ENCODE results near the gene PRKAR2B. TPM values are rescaled to one million over a fixed set of nuclear protein-coding genes. Genes with fewer than 3 reads are reported as not detected.
A peak's percentile ranks its signal among the peaks of the same experiment; 100 is the strongest.

Gene PRKAR2B
- total RNA-seq, 2 experiments from 2014 or later, result 0.35 to 0.50 TPM

- Mint-ChIP-seq H3K27ac (peak within 1 kb of the TSS; percentile 94), H3K27me3 (peaks cover 7% of the 10 kb centered on the region), H3K9me3 (no peaks in the 10 kb centered on the region), H3K4me3 (peak within 1 kb of the TSS; percentile 90), H3K36me3 (ENCODE audit: low read depth) (no peaks in the 10 kb centered on the region), H3K4me1 (peaks cover 32% of the 10 kb centered on the region)
- peak; percentile 98 for DNase-seq
- ChIA-PET POLR2A (interaction anchor here (0.6 to 3.8 kb wide), 30 partner anchors 9 to 1401 kb away, joined by 3 to 53 read pairs (median 5); partner anchors contain the start of genes CBLL1, CCDC71L, COG5 and DLD), CTCF (interaction anchor here (0.6 to 4.8 kb wide), 9 partner anchors 10 to 711 kb away, joined by 3 to 45 read pairs (median 4); partner anchors contain the start of gene CBLL1)
Observed at GRCh38 chr7:107168233-107169119, 124.0 kb downstream of the PRKAR2B start, which contains the start of gene HBP1. Gene HBP1 (plus strand): TSS chr7:107169003. CDS start chr7:107179894, 10,891 bp downstream.

- ChIA-PET CTCF (interaction anchor here (0.7 to 4.8 kb wide), 8 partner anchors 11 to 710 kb away, joined by 3 to 45 read pairs (median 4); partner anchors contain the start of gene CBLL1), POLR2A (interaction anchor here (0.6 to 3.8 kb wide), 32 partner anchors 10 to 1400 kb away, joined by 3 to 53 read pairs (median 4); partner anchors contain the start of genes CBLL1, CCDC71L, COG5 and DLD)
- H3K27me3 Mint-ChIP-seq, result peaks cover 6% of the 10 kb centered on the region
- no peaks in the 10 kb centered on the region for H3K36me3 Mint-ChIP-seq (ENCODE audit: low read depth)
- peak overlapping the region; percentile 90 for H3K4me3 Mint-ChIP-seq
- DNase-seq, result peak; percentile 89
- no peaks in the 10 kb centered on the region for H3K9me3 Mint-ChIP-seq
- peak overlapping the region; percentile 94 for H3K27ac Mint-ChIP-seq
- peaks cover 41% of the 10 kb centered on the region for H3K4me1 Mint-ChIP-seq
Observed at GRCh38 chr7:107169120-107170050, 124.9 kb downstream of the PRKAR2B start.

DNA sequence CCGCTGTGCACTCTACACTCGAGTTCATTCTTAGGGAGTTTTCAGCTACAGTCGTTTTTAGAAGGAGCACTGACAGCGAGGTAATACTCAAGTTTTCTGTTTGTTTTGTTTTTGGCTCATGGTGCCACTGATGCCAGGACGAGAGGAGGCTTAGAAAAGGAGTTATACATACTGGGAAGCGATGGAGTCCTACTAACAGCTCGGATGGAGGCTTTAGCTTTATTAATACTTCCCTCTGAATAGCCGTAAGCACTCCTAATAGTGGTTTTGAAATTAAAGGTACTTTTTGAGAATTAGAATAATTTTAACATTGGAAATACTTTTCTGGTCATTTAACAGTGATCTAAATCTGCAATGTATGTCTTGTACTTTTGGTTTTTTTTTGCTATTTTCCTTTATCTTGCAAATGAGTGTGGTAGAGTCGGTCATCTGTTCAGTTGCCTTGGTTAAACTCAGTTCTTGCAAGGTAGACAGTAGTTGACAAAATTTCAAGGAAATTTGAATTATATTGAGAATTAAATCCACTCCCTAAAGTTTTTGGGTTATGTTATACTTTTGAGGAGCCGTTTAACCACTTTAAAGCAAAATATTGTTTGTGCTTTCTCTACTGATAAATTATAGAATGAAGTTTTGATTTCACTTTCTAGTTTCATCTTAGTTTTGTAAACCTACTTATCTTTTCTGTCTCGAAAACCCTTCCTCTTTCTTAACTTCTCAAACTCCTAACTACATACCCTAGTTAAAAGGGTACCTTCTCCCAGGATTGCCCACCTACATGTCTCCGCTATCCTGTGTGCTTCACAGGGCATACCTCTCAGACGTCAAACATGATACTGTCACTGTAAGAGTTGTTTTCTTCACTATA lies 125.8 kb downstream of the PRKAR2B start:
- H3K4me1 Mint-ChIP-seq, result peaks cover 47% of the 10 kb centered on the region
- H3K27ac Mint-ChIP-seq, result peak overlapping the region; percentile 93
- H3K4me3 Mint-ChIP-seq, result peak overlapping the region; percentile 90
- H3K27me3 Mint-ChIP-seq, result peaks cover 2% of the 10 kb centered on the region
- CTCF ChIA-PET, result interaction anchor here (0.7 to 4.8 kb wide), 5 partner anchors 10 to 31 kb away, joined by 3 to 45 read pairs (median 4); no protein-coding TSS in a partner anchor
- no peaks in the 10 kb centered on the region for H3K9me3 Mint-ChIP-seq
- POLR2A ChIA-PET, result interaction anchor here (0.6 to 3.8 kb wide), 17 partner anchors 11 to 885 kb away, joined by 3 to 53 read pairs (median 5); partner anchors contain the start of genes CBLL1, CCDC71L, COG5 and DUS4L
- DNase-seq, result no peak
- H3K36me3 Mint-ChIP-seq (ENCODE audit: low read depth), result no peaks in the 10 kb centered on the region

DNA sequence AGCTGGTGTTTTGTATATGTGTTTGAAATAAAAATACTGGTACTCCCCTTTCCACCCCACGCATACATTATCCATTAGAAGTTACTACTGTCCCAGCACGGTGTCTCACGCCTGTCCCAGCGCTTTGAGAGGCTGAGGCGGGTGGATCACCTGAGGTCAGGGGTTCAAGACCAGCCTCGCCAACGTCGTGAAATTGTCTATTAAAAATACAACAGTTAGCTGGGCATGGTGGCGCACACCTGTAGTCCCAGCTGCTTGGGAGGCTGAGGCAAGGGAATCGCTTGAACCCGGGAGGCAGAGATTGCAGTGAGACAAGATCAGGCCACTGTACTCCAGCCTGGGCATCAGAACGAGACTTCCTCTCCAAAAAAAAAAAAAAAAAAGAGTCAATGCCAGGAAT lies 127.0 kb downstream of the PRKAR2B start:
- H3K4me3 Mint-ChIP-seq, result no peak overlapping the region

GRCh38 chr7:107172276-107173032 lies 127.9 kb downstream of the PRKAR2B start:
- ChIA-PET POLR2A (interaction anchor here (1.0 kb wide), 1 partner anchor 571 kb away, joined by 3 read pairs; the partner anchor contains the start of gene CBLL1), CTCF (interaction anchor here (0.6 to 1.2 kb wide), 3 partner anchors 22 to 290 kb away, joined by 3 to 4 read pairs (median 3); no protein-coding TSS in a partner anchor)
- Mint-ChIP-seq H3K4me1 (peaks cover 41% of the 10 kb centered on the region), H3K36me3 (ENCODE audit: low read depth) (no peaks in the 10 kb centered on the region), H3K9me3 (no peaks in the 10 kb centered on the region), H3K27me3 (no peaks in the 10 kb centered on the region), H3K27ac (no peak overlapping the region), H3K4me3 (no peak overlapping the region)
- DNase-seq, result no peak

More for the DNA sequence above, 127.0 kb downstream of the PRKAR2B start:
- Mint-ChIP-seq H3K36me3 (ENCODE audit: low read depth) (no peaks in the 10 kb centered on the region), H3K27me3 (no peaks in the 10 kb centered on the region), H3K9me3 (no peaks in the 10 kb centered on the region), H3K4me1 (peaks cover 44% of the 10 kb centered on the region), H3K27ac (no peak overlapping the region)
- DNase-seq, result no peak
- POLR2A ChIA-PET, result interaction anchor here (0.9 to 1.0 kb wide), 2 partner anchors 572 to 1400 kb away, joined by 3 read pairs; partner anchors contain the start of gene CBLL1
- CTCF ChIA-PET, result interaction anchor here (0.5 to 1.2 kb wide), 4 partner anchors 21 to 289 kb away, joined by 3 to 4 read pairs (median 3); no protein-coding TSS in a partner anchor

DNA sequence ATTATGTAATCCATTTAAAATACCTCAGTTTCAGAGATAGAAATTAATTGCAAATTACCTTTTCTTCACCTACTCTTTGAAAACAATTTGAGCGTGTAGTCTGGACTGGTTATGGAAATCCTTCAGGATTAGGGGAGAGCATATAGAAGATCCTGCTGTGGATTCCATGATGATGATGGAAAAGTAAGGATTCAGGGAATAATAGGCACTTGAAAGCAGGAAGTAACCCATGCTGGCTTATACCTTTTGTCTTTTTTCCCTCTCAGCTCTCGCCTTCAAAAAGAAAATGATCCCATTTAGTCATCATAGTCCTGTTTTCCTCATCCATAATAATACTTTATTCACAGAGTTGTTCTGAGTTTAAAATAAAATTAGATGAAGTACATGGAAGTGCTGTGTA lies 128.7 kb downstream of the PRKAR2B start:
- Mint-ChIP-seq H3K4me3 (no peak overlapping the region), H3K4me1 (peaks cover 35% of the 10 kb centered on the region), H3K27ac (no peak overlapping the region), H3K27me3 (no peaks in the 10 kb centered on the region), H3K36me3 (ENCODE audit: low read depth) (no peaks in the 10 kb centered on the region), H3K9me3 (no peaks in the 10 kb centered on the region)
- DNase-seq, result no peak
- POLR2A ChIA-PET, result no interaction called here
- CTCF ChIA-PET, result no interaction called here

DNA sequence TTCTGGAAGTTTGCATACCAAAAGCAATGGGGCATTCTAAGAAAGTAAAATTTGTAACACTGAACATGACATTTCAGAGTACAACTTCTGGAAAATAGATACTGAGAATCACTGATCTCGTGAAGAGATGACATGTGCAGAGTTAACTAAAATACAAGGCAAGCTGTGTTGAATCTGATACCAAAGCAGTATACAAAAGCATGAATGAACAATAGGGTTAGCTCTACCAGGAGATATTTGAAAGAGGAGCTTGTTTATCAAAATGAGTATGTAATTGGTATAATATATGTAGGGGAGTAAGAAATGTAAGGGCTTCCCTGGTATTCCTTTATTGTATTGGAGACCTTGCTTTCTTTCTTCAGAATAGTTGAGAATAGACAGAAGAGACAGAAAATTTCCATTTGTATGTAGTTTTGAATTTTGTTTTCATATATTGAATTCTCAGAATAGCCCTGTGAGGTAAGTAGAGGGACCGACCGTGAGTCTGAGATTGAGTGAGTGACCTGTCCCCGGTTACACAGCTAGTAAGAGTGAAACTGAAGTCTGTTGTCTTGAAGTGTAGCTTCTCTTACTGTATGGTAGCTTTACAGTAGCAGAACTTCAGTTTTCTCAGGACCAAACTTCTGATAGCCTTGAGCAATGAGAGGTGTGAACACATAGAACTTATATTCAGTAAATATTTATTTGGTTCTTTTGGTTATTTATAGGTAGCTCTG lies 129.3 kb downstream of the PRKAR2B start:
- Mint-ChIP-seq H3K27ac (peak overlapping the region; percentile 9), H3K36me3 (ENCODE audit: low read depth) (no peaks in the 10 kb centered on the region), H3K4me1 (peaks cover 35% of the 10 kb centered on the region), H3K9me3 (no peaks in the 10 kb centered on the region), H3K4me3 (no peak overlapping the region), H3K27me3 (no peaks in the 10 kb centered on the region)
- POLR2A ChIA-PET, result interaction anchor here (0.9 to 1.4 kb wide), 3 partner anchors 14 to 569 kb away, joined by 3 to 5 read pairs (median 4); no protein-coding TSS in a partner anchor
- CTCF ChIA-PET, result interaction anchor here (0.6 kb wide), 1 partner anchor 25 kb away, joined by 3 read pairs; no protein-coding TSS in a partner anchor
- no peak for DNase-seq

DNA sequence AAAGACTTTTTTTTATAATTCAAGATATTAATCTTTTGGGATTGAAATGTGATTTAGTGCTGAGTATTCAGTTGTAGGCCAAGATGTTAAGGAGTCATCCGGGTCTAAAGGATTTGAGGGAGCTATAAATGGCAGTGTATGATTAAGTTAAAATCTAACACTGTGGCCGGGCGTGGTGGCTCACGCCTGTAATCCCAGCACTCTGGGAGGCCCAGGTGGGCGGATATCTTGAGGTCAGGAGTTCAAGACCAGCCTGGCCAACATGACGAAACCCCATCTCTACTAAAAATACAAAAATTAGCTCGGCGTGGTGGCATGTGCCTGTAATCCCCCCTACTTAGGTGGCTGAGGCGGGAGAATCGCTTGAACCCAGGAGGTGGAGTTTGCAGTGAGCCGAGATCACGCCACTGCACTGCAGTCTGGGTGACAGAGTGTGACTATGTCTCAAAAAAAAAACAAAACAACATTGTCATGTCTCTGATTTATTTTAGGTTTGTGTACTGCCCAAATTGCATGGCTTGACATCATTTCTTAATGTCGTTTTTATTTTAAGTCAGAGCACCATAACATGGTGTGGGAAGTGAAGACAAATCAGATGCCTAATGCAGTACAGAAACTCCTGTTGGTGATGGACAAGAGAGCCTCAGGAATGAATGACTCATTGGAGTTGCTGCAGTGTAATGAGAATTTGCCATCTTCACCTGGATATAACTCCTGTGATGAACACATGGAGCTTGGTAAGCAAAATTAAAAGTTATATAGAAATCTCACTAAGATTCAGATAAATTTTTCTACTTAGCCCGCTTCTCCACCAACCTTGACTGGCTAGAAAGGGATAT lies 135.0 kb downstream of the PRKAR2B start:
- no peak overlapping the region for H3K27ac Mint-ChIP-seq
- ChIA-PET CTCF (interaction anchor here (1.1 to 1.5 kb wide), 2 partner anchors 9 to 14 kb away, joined by 3 read pairs; no protein-coding TSS in a partner anchor), POLR2A (interaction anchor here (3.7 kb wide), 1 partner anchor 10 kb away, joined by 30 read pairs; the partner anchor contains the start of gene HBP1)
- H3K4me3 Mint-ChIP-seq, result no peak overlapping the region
- no peaks in the 10 kb centered on the region for H3K27me3 Mint-ChIP-seq
- peaks cover 9% of the 10 kb centered on the region for H3K4me1 Mint-ChIP-seq
- H3K9me3 Mint-ChIP-seq, result no peaks in the 10 kb centered on the region
- DNase-seq, result no peak
- peaks cover 16% of the 10 kb centered on the region for H3K36me3 Mint-ChIP-seq (ENCODE audit: low read depth)

DNA sequence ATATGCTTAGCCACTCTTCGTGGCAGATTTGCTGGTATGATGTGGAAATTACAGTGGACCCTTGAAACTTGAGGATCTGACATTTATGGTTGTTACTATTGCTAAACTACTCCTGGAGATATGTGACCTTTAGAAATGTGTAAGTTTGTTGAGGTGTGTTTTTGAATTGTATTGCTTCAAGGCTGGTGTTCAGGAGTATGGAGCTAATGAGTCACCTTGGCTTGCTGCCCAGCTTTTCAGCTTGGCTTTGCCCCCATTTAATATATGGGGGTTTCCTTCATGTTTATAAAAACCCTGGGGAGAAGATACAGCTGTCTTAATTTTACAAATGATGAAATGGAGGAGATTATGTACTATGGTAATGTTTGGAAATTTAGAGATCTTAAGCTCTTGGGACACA lies 135.9 kb downstream of the PRKAR2B start:
- CTCF ChIA-PET, result interaction anchor here (1.1 to 1.5 kb wide), 3 partner anchors 10 to 14 kb away, joined by 3 to 5 read pairs (median 3); no protein-coding TSS in a partner anchor
- POLR2A ChIA-PET, result interaction anchor here (3.7 kb wide), 1 partner anchor 11 kb away, joined by 30 read pairs; the partner anchor contains the start of gene HBP1
- Mint-ChIP-seq H3K36me3 (ENCODE audit: low read depth) (peaks cover 22% of the 10 kb centered on the region), H3K9me3 (no peaks in the 10 kb centered on the region), H3K27ac (no peak overlapping the region), H3K4me3 (no peak overlapping the region), H3K27me3 (no peaks in the 10 kb centered on the region), H3K4me1 (peaks cover 5% of the 10 kb centered on the region)
- DNase-seq, result no peak
